Measurements from ENCODE around the gene NDUFB6. TPM values are rescaled to one million over a fixed set of nuclear protein-coding genes. Genes with fewer than 3 reads are reported as not detected.

The NDUFB6 gene
- 21.3 TPM for total RNA-seq

DNA sequence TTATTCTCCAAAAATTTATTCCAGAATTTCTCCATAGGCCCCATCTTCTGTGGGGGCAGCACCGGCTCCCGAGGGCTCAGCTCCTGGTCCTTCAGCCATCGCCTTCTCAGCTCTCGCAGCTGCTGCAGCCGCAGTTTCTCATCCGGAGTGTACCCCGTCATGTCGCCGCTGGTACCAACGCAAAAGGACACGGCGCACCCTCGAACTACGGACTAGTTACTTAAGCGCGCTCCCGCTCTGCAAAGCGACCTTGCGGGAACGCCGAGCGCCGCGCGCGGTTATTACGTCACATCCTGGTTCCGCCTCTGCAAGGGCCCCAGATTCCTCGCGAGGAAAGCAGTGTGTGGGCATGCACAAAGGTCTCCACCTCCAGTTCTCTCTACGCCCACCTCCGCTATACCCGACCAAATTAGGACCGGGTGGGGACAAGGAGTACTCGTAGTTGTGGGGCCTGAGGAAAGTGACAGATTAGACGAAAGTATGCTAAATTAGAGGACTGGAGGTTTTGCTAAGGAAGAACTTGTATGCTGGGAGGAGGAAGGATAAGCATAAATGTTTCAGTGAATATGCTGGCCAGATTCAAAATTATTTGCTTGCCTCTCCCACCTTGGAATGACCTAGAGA lies at the start of gene NDUFB6:
Gene NDUFB6, minus strand, starts transcription at position 260 of the 624 bp plus-strand sequence. Its CDS starts 99 bp downstream, at position 161.

DNA sequence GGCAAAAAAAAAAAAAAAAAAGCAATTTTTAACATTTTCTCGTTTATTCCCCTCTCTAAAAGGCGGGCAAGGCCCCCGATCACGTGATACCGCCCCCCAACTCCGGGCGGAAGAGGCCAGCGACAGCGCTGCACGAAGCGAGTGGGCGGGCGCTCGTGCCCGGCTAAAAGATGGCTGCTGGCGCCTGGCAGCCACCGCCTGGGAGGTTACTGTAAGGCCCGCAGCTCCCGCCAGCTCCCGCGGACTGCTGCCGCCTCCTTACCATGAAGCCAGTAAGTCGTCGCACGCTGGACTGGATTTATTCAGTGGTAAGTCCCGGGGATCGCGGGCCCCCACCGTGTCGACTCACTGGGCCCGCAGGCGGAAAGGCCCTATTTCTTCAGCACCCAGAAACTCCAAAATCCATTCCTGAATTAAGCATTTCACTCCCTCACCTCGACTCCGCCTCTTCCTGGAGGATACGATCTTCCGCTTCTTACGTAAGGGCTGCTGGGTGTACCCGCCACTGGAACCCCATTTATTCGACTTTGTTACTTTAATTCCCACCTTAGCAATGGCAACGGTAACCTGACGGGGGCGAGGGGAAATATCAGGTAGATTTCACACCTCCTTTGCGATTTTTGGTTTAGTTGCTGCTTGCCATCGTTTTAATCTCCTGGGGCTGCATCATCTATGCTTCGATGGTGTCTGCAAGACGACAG lies 20.6 kb downstream of the NDUFB6 start, which contains the start of the genes SMIM27 and TOPORS:
Gene SMIM27, plus strand, starts transcription at position 156 of the 701 bp plus-strand sequence. Its CDS starts 108 bp downstream, at position 264.
Gene TOPORS, minus strand, starts transcription at position 415 of the 701 bp plus-strand sequence. Its CDS starts 150 bp downstream, at position 265.

DNA sequence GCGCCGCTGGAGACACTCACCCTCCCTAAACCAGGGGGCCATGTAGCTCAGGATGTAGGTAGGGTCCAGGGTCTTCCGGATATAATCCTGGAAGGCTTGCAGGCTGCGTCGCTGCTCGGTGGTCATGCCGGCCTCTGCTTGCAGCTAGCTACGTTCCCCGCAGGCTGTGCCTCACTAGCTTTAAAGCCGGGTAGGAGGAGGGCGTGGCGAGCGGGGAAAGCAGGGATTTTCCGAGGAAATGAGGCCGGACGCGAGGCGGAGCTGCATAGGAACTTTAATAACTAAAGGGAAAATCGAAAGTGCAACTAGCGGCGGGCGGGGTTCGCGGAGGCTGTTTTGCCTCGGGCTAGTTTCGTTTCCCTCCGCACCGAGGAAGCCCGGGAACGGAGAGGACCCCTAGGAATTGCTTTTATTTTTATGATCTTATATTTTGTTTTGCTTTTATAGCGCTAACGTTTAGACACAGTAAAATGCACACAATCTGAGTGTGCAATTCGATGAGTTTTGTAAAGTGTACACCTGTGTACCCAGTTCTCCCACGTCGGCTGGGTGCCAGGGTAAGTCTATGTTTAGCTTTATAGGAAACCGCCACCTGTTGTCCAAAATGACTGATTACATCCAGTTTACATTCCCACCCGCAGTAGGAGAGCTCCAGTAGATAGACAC lies 46.8 kb downstream of the NDUFB6 start, which contains the start of gene RIGI:
Gene RIGI, minus strand, starts transcription at position 156 of the 666 bp plus-strand sequence. Its CDS starts 30 bp downstream, at position 126.

Other genes with a start within 250 kb of the NDUFB6 start
- 16.9 TPM for gene ACO1, start 188.5 kb downstream of the NDUFB6 start, total RNA-seq
- 8.5 TPM for gene RIGI, start 47.0 kb downstream of the NDUFB6 start, total RNA-seq
- 4.7 TPM for gene SMIM27, start 20.8 kb downstream of the NDUFB6 start, total RNA-seq
- 36.3 TPM for gene TOPORS, start 20.6 kb downstream of the NDUFB6 start, total RNA-seq
- 0.31 TPM for gene TAF1L, start 62.5 kb upstream of the NDUFB6 start, total RNA-seq
- 0.31 TPM for gene TMEM215, start 210.4 kb upstream of the NDUFB6 start, total RNA-seq

Data from parietal lobe (tissue), 1 donor.